Measurements from ENCODE around the gene KIAA0408.
"Not testable (repeated sequence)": the region's sequence is repeated elsewhere in the genome, so short reads cannot be mapped to it uniquely, and the experiment has no call there.

DNA sequence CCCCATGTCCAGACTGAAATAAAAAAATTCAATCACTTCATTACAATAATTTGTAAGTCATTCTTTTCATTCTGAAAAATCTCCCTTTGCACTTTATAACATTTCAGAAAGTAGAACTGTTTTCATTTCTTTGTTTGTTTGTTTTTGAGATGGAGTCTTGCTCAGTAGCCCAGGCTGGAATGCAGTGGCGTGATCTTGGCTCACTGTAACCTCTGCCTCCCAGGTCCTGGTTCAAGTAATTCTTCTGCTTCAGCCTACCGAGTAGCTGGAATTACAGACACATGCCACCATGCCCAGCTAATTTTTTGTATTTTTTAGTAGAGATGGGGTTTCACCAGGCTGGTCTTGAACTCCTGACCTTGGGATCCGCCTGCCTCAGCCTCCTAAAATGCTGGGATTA lies 38.0 kb downstream of the KIAA0408 start:
- TF ChIP-seq, protein P1, sequence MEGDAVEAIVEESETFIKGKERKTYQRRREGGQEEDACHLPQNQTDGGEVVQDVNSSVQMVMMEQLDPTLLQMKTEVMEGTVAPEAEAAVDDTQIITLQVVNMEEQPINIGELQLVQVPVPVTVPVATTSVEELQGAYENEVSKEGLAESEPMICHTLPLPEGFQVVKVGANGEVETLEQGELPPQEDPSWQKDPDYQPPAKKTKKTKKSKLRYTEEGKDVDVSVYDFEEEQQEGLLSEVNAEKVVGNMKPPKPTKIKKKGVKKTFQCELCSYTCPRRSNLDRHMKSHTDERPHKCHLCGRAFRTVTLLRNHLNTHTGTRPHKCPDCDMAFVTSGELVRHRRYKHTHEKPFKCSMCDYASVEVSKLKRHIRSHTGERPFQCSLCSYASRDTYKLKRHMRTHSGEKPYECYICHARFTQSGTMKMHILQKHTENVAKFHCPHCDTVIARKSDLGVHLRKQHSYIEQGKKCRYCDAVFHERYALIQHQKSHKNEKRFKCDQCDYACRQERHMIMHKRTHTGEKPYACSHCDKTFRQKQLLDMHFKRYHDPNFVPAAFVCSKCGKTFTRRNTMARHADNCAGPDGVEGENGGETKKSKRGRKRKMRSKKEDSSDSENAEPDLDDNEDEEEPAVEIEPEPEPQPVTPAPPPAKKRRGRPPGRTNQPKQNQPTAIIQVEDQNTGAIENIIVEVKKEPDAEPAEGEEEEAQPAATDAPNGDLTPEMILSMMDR (IDR thresholded peaks at IDR 0.05), result not testable (repeated sequence)
- TF ChIP-seq POLR2A (IDR thresholded peaks at IDR 0.05), result not testable (repeated sequence)
